HG03139 (cell line): Measurements from ENCODE around the gene FGF18.
"Not testable (repeated sequence)": the region's sequence is repeated elsewhere in the genome, so short reads cannot be mapped to it uniquely, and the experiment has no call there.

Source experiments
- ATAC-seq: cut with Tn5 transposase; IDR thresholded peaks from one replicate; pipeline ENCODE4 v1.9.1; 2021; ENCODE audit not compliant: unreplicated experiment

FGF18 gene

GRCh38 chr5:171398660-171399059, 20.8 kb upstream of the FGF18 start:
- not testable (repeated sequence) for ATAC-seq

- no peak for ATAC-seq
Observed at GRCh38 chr5:171400169-171400568, 19.3 kb upstream of the FGF18 start.

- ATAC-seq, result no peak
Observed at GRCh38 chr5:171401167-171401947, 18.1 kb upstream of the FGF18 start.

- not testable (repeated sequence) for ATAC-seq
Observed at GRCh38 chr5:171402751-171403150, 16.7 kb upstream of the FGF18 start.

- no peak for ATAC-seq
Observed at GRCh38 chr5:171405615-171406014, 13.8 kb upstream of the FGF18 start.

GRCh38 chr5:171407234-171407633, 12.2 kb upstream of the FGF18 start:
- ATAC-seq, result no peak

- ATAC-seq, result no peak
Observed at GRCh38 chr5:171409164-171410136, 10.0 kb upstream of the FGF18 start.

GRCh38 chr5:171410181-171410580, 9.3 kb upstream of the FGF18 start:
- ATAC-seq, result no peak

GRCh38 chr5:171412186-171412585, 7.3 kb upstream of the FGF18 start:
- ATAC-seq, result no peak

- no peak for ATAC-seq
Observed at GRCh38 chr5:171413153-171413910, 6.1 kb upstream of the FGF18 start.

- not testable (repeated sequence) for ATAC-seq
Observed at GRCh38 chr5:171413993-171414392, 5.5 kb upstream of the FGF18 start.

GRCh38 chr5:171415115-171415730, 4.2 kb upstream of the FGF18 start:
- no peak for ATAC-seq

- no peak for ATAC-seq
Observed at GRCh38 chr5:171416160-171417049, 3.0 kb upstream of the FGF18 start.

GRCh38 chr5:171418316-171418981, 998 bp upstream of the FGF18 start:
- ATAC-seq, result peak; percentile 65

- ATAC-seq, result peak; percentile 20
Observed at GRCh38 chr5:171419688-171420430, 412 bp downstream of the FGF18 start.

- no peak for ATAC-seq
Observed at GRCh38 chr5:171420431-171421241, 1.2 kb downstream of the FGF18 start.
